ENCODE results near the gene OAS3. TPM values are rescaled to one million over a fixed set of nuclear protein-coding genes. Genes with fewer than 3 reads are reported as not detected.

OAS3 gene
- polyA plus RNA-seq, 1 of the 3 experiments (the other 2 are of a cell fraction): 3.0 TPM

GRCh38 chr12:112995008-112995407, 56.7 kb downstream of the OAS3 start:
- Histone ChIP-seq H3K4me2 (no peak overlapping the region), H3K9ac (no peak overlapping the region), H3K9me3 (no peaks in the 10 kb centered on the region), H3F3A (replicated peaks; ENCODE audit: insufficient read depth) (no peaks in the 10 kb centered on the region), H3K27me3 (ENCODE audit: insufficient read depth) (no peaks in the 10 kb centered on the region), H3K9me2 (no peaks in the 10 kb centered on the region), H3K27ac (ENCODE audit: low read depth in 2 of 2, low read length in 1 of 2) (no peak overlapping the region), H3K4me1 (ENCODE audit: control insufficient read depth in 1 of 2, insufficient read depth in 2 of 2, low read depth in 1 of 2, low read length in 1 of 2) (no peaks in the 10 kb centered on the region), H4K20me1 (ENCODE audit: insufficient read depth) (no peaks in the 10 kb centered on the region), H3K36me3 (replicated peaks in 1 of 2; ENCODE audit: control insufficient read depth in 1 of 2, insufficient read depth in 2 of 2, low read length in 1 of 2) (no peaks in the 10 kb centered on the region), H2AFZ (ENCODE audit: low read depth) (no peak overlapping the region), H3K79me2 (ENCODE audit: insufficient read depth) (no peaks in the 10 kb centered on the region), H3K4me3 (ENCODE audit: low read depth in 2 of 2, low read length in 1 of 2) (no peak overlapping the region)
- TF ChIP-seq EZH2phosphoT487 (IDR thresholded peaks at IDR 0.05; ENCODE audit: borderline replicate concordance, low read depth) (no peak), POLR2AphosphoS5 (IDR thresholded peaks at IDR 0.05; ENCODE audit: low read depth, low read length) (no peak), NFIC (IDR thresholded peaks at IDR 0.05; ENCODE audit: borderline replicate concordance) (no peak), RAD21 (IDR thresholded peaks at IDR 0.05; ENCODE audit: low read length) (no peak), TEAD4 (IDR thresholded peaks at IDR 0.05; ENCODE audit: borderline replicate concordance, insufficient read depth) (no peak), TAF1 (IDR thresholded peaks at IDR 0.05; ENCODE audit: borderline replicate concordance, low read depth, low read length) (no peak), FOXM1 (IDR thresholded peaks at IDR 0.05; ENCODE audit: low read depth) (no peak), USF1 (IDR thresholded peaks at IDR 0.05; ENCODE audit: borderline replicate concordance, low read depth) (no peak), CTCF (IDR thresholded peaks at IDR 0.05) (no peak), NRF1 (IDR thresholded peaks at IDR 0.05; ENCODE audit: low read depth, low read length) (no peak), FOSL2 (IDR thresholded peaks at IDR 0.05; ENCODE audit: borderline replicate concordance, low read depth) (no peak), MXI1 (IDR thresholded peaks at IDR 0.05; ENCODE audit: low read depth, low read length) (no peak), RFX5 (IDR thresholded peaks at IDR 0.05; ENCODE audit: low read length) (no peak), SIN3A (IDR thresholded peaks at IDR 0.05; ENCODE audit: borderline replicate concordance, low read depth, low read length) (no peak), RXRA (IDR thresholded peaks at IDR 0.05; ENCODE audit: borderline replicate concordance, low read depth) (no peak), SMC3 (IDR thresholded peaks at IDR 0.05; ENCODE audit: low read depth, low read length) (no peak), TCF12 (IDR thresholded peaks at IDR 0.05) (no peak), IRF3 (IDR thresholded peaks at IDR 0.05; ENCODE audit: low read depth, low read length) (no peak)
- ChIA-PET CTCF (interaction anchor here (1.0 to 3.5 kb wide), 2 partner anchors 35 to 545 kb away, joined by 3 to 39 read pairs; no protein-coding TSS in a partner anchor), POLR2A (no interaction called here)
- DNase-seq: no peak
- 12% methylated on average over 5 of the region's 5 CpGs for WGBS (ENCODE audit: low lambda C conversion rate)
